GM21786 (cell line): ENCODE data around the gene TMEM132E.
"Not testable (repeated sequence)": the region's sequence is repeated elsewhere in the genome, so short reads cannot be mapped to it uniquely, and the experiment has no call there.

Experiments used
- ATAC-seq: cut with Tn5 transposase; IDR thresholded peaks from one replicate; pipeline ENCODE4 v1.9.1; 2021; ENCODE audit not compliant: unreplicated experiment

Gene TMEM132E

GRCh38 chr17:34579017-34579946 lies at the start of gene TMEM132E:
Gene TMEM132E (plus strand): TSS chr17:34579582. CDS start chr17:34581077, 1,495 bp downstream.
- no peak for ATAC-seq

- no peak for ATAC-seq
These were observed 48.5 kb upstream of the TMEM132E start for GRCh38 chr17:34530918-34531317.

GRCh38 chr17:34532281-34533065 lies 46.9 kb upstream of the TMEM132E start:
- no peak for ATAC-seq

GRCh38 chr17:34533806-34534527 lies 45.4 kb upstream of the TMEM132E start:
- ATAC-seq: no peak

GRCh38 chr17:34537445-34537844 lies 41.9 kb upstream of the TMEM132E start:
- ATAC-seq: no peak

- ATAC-seq: not testable (repeated sequence)
These were observed 40.8 kb upstream of the TMEM132E start for GRCh38 chr17:34538582-34538981.

GRCh38 chr17:34539881-34540280 lies 39.5 kb upstream of the TMEM132E start:
- no peak for ATAC-seq

- ATAC-seq: no peak
These were observed 36.6 kb upstream of the TMEM132E start for GRCh38 chr17:34542700-34543336.

GRCh38 chr17:34547453-34548063 lies 31.8 kb upstream of the TMEM132E start:
- ATAC-seq: no peak

GRCh38 chr17:34549966-34550365 lies 29.4 kb upstream of the TMEM132E start:
- no peak for ATAC-seq

- no peak for ATAC-seq
These were observed 25.5 kb upstream of the TMEM132E start for GRCh38 chr17:34553907-34554306.

GRCh38 chr17:34556384-34556783 lies 23.0 kb upstream of the TMEM132E start:
- no peak for ATAC-seq

- no peak for ATAC-seq
These were observed 22.5 kb upstream of the TMEM132E start for GRCh38 chr17:34556931-34557330.

GRCh38 chr17:34561328-34561727 lies 18.1 kb upstream of the TMEM132E start:
- ATAC-seq: no peak

GRCh38 chr17:34562387-34562786 lies 17.0 kb upstream of the TMEM132E start:
- ATAC-seq: no peak

- ATAC-seq: no peak
These were observed 13.7 kb upstream of the TMEM132E start for GRCh38 chr17:34565713-34566112.

- ATAC-seq: no peak
These were observed 13.2 kb upstream of the TMEM132E start for GRCh38 chr17:34566201-34566600.

- ATAC-seq: no peak
These were observed 12.5 kb upstream of the TMEM132E start for GRCh38 chr17:34566873-34567272.

GRCh38 chr17:34567691-34568465 lies 11.5 kb upstream of the TMEM132E start:
- ATAC-seq: no peak

- no peak for ATAC-seq
These were observed 10.4 kb upstream of the TMEM132E start for GRCh38 chr17:34568953-34569352.
